GM18502 (cell line): ENCODE results near the gene FRG2B.
"Not testable (repeated sequence)": the region's sequence is repeated elsewhere in the genome, so short reads cannot be mapped to it uniquely, and the experiment has no call there.

Source experiments
- ATAC-seq: cut with Tn5 transposase; IDR thresholded peaks from one replicate; pipeline ENCODE4 v1.9.1; 2021; ENCODE audit warnings: mild to moderate bottlenecking; ENCODE audit not compliant: unreplicated experiment, poor library complexity

FRG2B gene

DNA sequence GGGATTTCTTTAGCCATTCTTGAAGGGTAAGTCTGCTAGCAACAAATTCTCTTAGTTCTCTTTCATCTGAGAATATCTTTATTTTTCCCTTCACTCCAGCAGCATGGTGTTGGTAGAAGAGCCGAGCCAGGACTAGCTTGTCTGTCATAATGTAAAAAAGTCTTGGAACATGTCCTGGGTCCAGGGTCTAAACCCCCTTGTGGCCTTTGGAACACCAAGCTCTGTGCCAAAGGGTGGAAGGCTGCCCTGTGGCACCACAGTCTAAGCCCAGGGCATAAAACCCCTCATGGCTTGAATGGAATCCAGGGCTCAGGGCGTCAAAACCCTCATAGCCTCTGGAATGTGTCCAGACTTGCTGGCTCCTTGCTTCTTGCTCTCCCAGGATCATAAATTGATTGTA is 23.2 kb downstream of the FRG2B start:
- not testable (repeated sequence) for ATAC-seq

DNA sequence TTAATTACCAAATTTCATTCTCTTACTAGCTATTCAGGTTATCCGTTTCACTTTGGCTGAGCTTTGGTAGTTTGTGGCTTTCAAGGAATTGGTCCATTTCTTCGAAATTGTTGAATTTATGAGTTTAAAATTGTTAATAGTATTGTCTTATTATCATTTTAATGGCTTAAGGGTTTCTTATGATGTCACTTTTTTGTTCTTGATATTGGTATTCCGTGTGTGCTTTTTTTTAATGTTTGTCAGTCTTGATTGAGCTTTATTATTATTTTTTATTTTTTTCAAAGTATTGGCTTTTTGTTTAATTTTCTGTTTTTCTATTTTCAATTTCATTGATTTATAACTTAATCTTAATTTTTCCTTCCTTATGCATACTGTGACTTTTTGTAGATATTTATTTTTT is 25.9 kb downstream of the FRG2B start:
- ATAC-seq, result no peak

DNA sequence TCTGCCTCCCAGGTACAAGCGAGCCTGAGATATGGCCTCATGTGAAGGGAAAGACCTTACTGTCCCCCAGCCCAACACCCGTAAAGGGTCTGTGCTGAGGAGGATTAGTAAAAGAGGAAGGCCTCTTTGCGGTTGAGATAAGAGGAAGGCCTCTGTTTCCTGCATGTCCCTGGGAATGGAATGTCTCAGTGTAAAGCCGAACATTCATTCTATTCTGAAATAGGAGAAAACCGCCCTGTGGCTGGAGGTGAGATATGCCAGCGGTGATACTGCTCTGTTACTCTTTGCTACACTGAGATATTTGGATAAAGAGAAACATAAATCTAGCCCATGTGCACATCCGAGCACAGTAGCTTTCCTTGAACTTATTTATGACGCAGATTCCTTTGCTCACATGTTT is 26.7 kb downstream of the FRG2B start:
- ATAC-seq, result not testable (repeated sequence)

DNA sequence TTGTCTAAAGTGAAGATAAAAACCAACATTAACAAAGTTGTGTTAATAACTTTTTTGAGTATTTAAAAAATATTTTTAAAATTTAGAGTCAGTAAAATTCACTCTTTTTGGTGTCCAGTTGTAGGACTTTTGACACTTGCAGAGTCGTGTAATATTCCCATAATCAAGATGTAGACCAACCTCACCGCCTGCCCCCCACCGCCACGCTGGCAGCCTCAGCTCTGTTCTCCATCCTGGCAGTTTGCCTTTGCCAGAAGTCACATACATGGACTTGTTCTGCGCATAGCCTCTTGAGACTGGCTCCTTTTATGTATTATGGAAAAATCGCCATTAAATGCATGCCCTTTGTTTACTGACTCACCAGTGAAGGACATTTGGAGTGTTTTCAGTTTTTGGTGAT is 33.9 kb downstream of the FRG2B start:
- ATAC-seq, result no peak

DNA sequence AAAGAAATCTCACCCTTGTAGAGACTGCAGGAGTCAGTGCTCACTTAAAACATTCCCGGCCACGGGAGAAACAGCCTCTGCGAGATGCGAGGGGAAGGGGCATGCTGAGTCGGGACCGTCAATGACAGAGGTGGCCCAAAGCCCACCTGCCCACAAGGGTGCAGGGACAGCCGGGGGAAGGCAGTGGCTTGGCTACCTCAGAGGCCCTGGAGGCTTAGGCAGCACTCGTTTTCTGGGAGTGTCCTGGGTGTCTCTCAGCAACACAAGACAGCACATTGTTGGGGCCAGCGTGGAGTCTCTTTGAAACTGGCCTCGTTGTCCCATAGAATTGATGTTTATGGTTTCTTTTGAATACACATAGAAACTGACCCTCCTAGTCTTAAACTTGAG is 35.6 kb downstream of the FRG2B start:
- no peak for ATAC-seq

DNA sequence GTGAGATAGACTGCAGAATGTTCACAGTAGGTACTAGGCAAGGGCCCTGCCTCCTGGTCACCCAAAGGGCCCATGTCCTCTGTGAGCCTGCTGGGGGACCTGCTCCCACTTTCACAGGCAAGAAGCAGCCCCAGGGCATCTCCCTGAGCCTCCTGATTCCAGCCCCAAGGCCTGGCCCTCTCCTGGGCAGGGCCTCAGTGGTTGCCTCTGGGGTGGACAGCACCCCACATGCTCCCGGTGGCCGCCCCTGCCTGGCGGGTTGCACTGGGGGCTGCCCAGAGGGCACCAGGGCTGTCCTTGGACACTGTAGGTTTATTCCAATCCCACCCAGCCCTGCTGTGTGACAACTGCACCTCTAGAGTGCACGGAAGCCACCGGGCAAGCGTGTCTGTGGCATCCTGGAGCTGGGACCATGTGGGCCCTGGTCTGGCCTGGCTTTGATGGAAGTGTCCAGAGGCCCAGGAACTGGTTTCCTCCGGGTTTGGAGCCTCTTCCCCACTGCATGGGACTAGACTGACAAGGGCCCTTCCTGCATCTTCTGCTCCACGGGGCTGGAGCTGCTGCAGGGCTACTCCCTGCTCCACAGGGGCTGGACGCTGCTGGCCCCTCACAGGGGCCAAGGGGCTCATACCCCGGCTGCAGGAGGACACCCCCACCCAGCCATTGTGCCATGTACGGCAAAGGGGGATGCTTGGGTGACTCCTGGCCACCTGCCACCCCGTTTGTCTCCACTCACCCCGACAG is 36.2 kb downstream of the FRG2B start:
- no peak for ATAC-seq

DNA sequence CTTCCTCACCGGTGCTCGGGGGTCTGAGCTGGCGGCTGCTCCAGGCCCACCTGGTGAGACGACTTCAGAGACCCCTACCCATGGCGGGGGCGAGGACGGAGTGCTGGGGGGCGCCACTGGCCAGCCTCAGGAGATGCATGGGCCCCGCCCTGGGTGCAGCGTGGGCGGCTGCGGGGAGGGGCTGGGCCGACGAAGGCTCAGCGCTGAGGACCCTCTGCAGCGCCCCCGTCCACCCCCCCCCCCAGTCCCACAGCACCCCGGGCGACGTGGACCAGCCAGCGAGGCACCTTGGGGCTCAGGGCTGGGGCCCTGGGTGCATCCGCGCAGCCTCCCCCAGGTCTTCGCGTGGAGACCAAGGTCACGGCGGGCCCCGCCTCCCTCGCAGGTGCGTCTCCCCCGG is 49.6 kb downstream of the FRG2B start:
- not testable (repeated sequence) for ATAC-seq
